Endothelial cell of umbilical vein (primary cell): ENCODE results near the gene ITSN1.

Experiments used
- EZH2 ChIP-seq: IDR thresholded peaks from 2 replicates; pipeline ENCODE4 v1.6.1; 2012; ENCODE audit warnings: borderline replicate concordance, low read depth, mild to moderate bottlenecking, moderate library complexity, low read length, inconsistent platforms; ENCODE audit not compliant: severe bottlenecking
- JUN ChIP-seq: IDR thresholded peaks from 2 replicates; pipeline ENCODE4 v1.6.1; 2011; ENCODE audit warnings: borderline replicate concordance, low read depth; ENCODE audit not compliant: insufficient read length, insufficient read depth
- POLR2A ChIP-seq: IDR thresholded peaks from 2 replicates; pipeline ENCODE4 v1.6.1; 2012; ENCODE audit warnings: low read depth, mild to moderate bottlenecking, control low read depth, low read length
- POLR2AphosphoS5 ChIP-seq: IDR thresholded peaks from 2 replicates; pipeline ENCODE4 v1.6.1; 2012; ENCODE audit warnings: low read depth, mild to moderate bottlenecking, control low read depth, low read length, moderate library complexity; ENCODE audit not compliant: insufficient read depth
- TF ChIP-seq, protein P1 (sequence below), 2 donors: IDR thresholded peaks; 1 replicate in 1 of 2; 2 replicates in 1 of 2; pipeline ENCODE4 v1.5.1; 2011; ENCODE audit warnings: low read length in 2 of 2, mild to moderate bottlenecking in 2 of 2, moderate library complexity in 2 of 2, control low read depth in 1 of 2, inconsistent platforms in 1 of 2, low read depth in 1 of 2; ENCODE audit not compliant: insufficient read depth in 1 of 2; ENCODE audit errors: extremely low read depth in 1 of 2

DNA sequence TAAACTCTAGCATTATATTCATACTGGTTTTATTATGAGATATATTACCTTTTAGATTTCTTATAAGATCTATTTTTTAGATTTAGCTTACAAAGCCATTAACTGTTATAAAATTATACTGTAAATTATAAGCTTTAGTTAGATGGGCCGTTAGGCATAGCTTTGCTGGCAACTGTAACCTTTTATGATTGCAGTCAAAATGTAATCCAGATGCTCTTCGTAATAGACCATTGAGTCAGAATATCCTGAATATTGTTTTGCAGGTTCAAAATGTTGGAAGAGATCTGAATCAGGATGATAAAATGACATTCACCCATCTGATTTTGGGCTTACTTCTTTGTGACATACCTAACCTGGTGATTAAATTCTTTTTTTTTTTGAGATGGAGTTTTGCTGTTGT is 20.9 kb downstream of the ITSN1 start:
- TF ChIP-seq EZH2 (no peak), POLR2A (no peak), POLR2AphosphoS5 (no peak), JUN (no peak)
- TF ChIP-seq, protein P1, sequence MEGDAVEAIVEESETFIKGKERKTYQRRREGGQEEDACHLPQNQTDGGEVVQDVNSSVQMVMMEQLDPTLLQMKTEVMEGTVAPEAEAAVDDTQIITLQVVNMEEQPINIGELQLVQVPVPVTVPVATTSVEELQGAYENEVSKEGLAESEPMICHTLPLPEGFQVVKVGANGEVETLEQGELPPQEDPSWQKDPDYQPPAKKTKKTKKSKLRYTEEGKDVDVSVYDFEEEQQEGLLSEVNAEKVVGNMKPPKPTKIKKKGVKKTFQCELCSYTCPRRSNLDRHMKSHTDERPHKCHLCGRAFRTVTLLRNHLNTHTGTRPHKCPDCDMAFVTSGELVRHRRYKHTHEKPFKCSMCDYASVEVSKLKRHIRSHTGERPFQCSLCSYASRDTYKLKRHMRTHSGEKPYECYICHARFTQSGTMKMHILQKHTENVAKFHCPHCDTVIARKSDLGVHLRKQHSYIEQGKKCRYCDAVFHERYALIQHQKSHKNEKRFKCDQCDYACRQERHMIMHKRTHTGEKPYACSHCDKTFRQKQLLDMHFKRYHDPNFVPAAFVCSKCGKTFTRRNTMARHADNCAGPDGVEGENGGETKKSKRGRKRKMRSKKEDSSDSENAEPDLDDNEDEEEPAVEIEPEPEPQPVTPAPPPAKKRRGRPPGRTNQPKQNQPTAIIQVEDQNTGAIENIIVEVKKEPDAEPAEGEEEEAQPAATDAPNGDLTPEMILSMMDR (IDR thresholded peaks at IDR 0.05; ENCODE audit: extremely low read depth in 1 of 2, insufficient read depth in 1 of 2, low read depth in 1 of 2, low read length in 2 of 2), result no peak
